Endothelial cell of umbilical vein (primary cell): ENCODE measurements around the gene KIF4A. TPM values are rescaled to one million over a fixed set of nuclear protein-coding genes. Genes with fewer than 3 reads are reported as not detected.

Experiments
- BruUV-seq: library from RNA; stranded (reverse); fragments of 400-500 nt; replicated peaks from 2 replicates; lab custom pipeline; 2021; lab: Mats Ljungman, UMichigan
- CTCF ChIA-PET: fragments of 300-600, 350-600 bp; sonication (Branson Sonifier 250); formaldehyde crosslinking; loops from one replicate; lab custom pipeline; 2021; ENCODE audit warnings: antibody characterized with exemption, inconsistent platforms; lab: Charles Lee
- POLR2A ChIA-PET: fragments of 300-600, 350-600 bp; sonication (Branson Sonifier 250); formaldehyde crosslinking; loops from one replicate; lab custom pipeline; 2021; ENCODE audit warnings: antibody characterized with exemption, inconsistent platforms; lab: Charles Lee
- DNase-seq: peaks from one replicate; pipeline ENCODE4 v3.0.0-alpha.2; 2011; ENCODE audit warnings: low read depth, low spot score
- FAIRE-seq: peaks from 2 replicates; lab custom pipeline; 2011; peaks lifted over from hg19 to GRCh38; lab: Jason Lieb, UNC
- H2AFZ ChIP-seq: 2 replicates; pipeline ENCODE4 v1.6.0; 2012; ENCODE audit warnings: low read depth, low read length, control low read depth, inconsistent platforms
- H3K27ac ChIP-seq: 2 replicates; pipeline ENCODE4 v1.5.1; 2011; ENCODE audit warnings: low read depth, mild to moderate bottlenecking, control low read depth, low read length, moderate library complexity; ENCODE audit not compliant: insufficient read depth
- H3K27me3 ChIP-seq, 2 experiments: 2 replicates each; pipeline versions ENCODE4 v1.6.0 to v1.6.1; 2011; ENCODE audit warnings: low read length in 2 of 2, mixed read lengths in 1 of 2; ENCODE audit not compliant: control insufficient read depth in 2 of 2, insufficient read depth in 2 of 2
- H3K36me3 ChIP-seq, 2 experiments: 2 replicates in 1 of 2; 3 replicates in 1 of 2; pipeline ENCODE4 v1.5.1; 2011; ENCODE audit warnings: low read length in 2 of 2, mild to moderate bottlenecking in 1 of 2, moderate library complexity in 1 of 2; ENCODE audit not compliant: control insufficient read depth in 2 of 2, insufficient read depth in 2 of 2; ENCODE audit errors: extremely low read depth in 1 of 2
- H3K4me1 ChIP-seq: 3 replicates; pipeline ENCODE4 v1.5.1; 2011; ENCODE audit warnings: mild to moderate bottlenecking, low read length; ENCODE audit not compliant: control insufficient read depth, insufficient read depth; ENCODE audit errors: extremely low read depth
- H3K4me2 ChIP-seq: 2 replicates; pipeline ENCODE4 v1.6.1; 2011; ENCODE audit warnings: low read length, control low read depth, mixed read lengths; ENCODE audit not compliant: insufficient read depth
- H3K4me3 ChIP-seq, 3 experiments: fragments of 200-600 bp in 1 of 3; sonication (generic), shearing (Covaris generic) in 1 of 3; replicated peaks in 1 of 3; 2 replicates each; pipeline ENCODE4 v1.5.1; 2011 to 2016; ENCODE audit warnings: control low read depth in 3 of 3, low read length in 3 of 3, mild to moderate bottlenecking in 2 of 3, inconsistent platforms in 1 of 3, low read depth in 1 of 3, moderate library complexity in 1 of 3; ENCODE audit not compliant: insufficient read depth in 1 of 3
- H3K79me2 ChIP-seq: 2 replicates; pipeline ENCODE4 v1.6.0; 2012; ENCODE audit warnings: low read length, inconsistent platforms; ENCODE audit not compliant: control insufficient read depth, insufficient read depth
- H3K9ac ChIP-seq: replicated peaks from 2 replicates; pipeline ENCODE3; 2011; ENCODE audit warnings: low read length, control low read depth; ENCODE audit not compliant: insufficient read depth; ENCODE audit errors: extremely low read depth
- H3K9me1 ChIP-seq: replicated peaks from 3 replicates; pipeline ENCODE4 v1.6.0; 2011; ENCODE audit warnings: mild to moderate bottlenecking, low read length; ENCODE audit not compliant: control insufficient read depth, insufficient read depth; ENCODE audit errors: extremely low read depth
- H3K9me3 ChIP-seq: replicated peaks from 2 replicates; pipeline ENCODE4 v1.5.1; 2012; ENCODE audit warnings: low read length, inconsistent platforms; ENCODE audit not compliant: control insufficient read depth, insufficient read depth
- H4K20me1 ChIP-seq: replicated peaks from 2 replicates; pipeline ENCODE3; 2011; ENCODE audit warnings: mild to moderate bottlenecking, low read length; ENCODE audit not compliant: control insufficient read depth, insufficient read depth; ENCODE audit errors: extremely low read depth
- EZH2 ChIP-seq: IDR thresholded peaks from 2 replicates; pipeline ENCODE4 v1.6.1; 2012; ENCODE audit warnings: borderline replicate concordance, low read depth, mild to moderate bottlenecking, moderate library complexity, low read length, inconsistent platforms; ENCODE audit not compliant: severe bottlenecking
- FOS ChIP-seq: IDR thresholded peaks from 2 replicates; pipeline ENCODE4 v1.6.1; 2011; ENCODE audit warnings: mild to moderate bottlenecking, low read length, moderate library complexity, borderline replicate concordance; ENCODE audit not compliant: insufficient read depth
- GATA2 ChIP-seq: IDR thresholded peaks from 2 replicates; pipeline ENCODE4 v1.7.0; 2011; ENCODE audit warnings: low read depth, mild to moderate bottlenecking, moderate library complexity, mixed read lengths, low read length; ENCODE audit not compliant: insufficient read length, insufficient read depth
- JUN ChIP-seq: IDR thresholded peaks from 2 replicates; pipeline ENCODE4 v1.6.1; 2011; ENCODE audit warnings: borderline replicate concordance, low read depth; ENCODE audit not compliant: insufficient read length, insufficient read depth
- MAX ChIP-seq: IDR thresholded peaks from 2 replicates; pipeline ENCODE4 v1.6.1; 2011; ENCODE audit not compliant: insufficient read depth, insufficient read length
- MYC ChIP-seq: IDR thresholded peaks from one replicate; pipeline ENCODE4 v1.6.1; 2011; ENCODE audit warnings: mild to moderate bottlenecking, low read depth, low read length
- POLR2A ChIP-seq: IDR thresholded peaks from 2 replicates; pipeline ENCODE4 v1.6.1; 2012; ENCODE audit warnings: low read depth, mild to moderate bottlenecking, control low read depth, low read length
- POLR2AphosphoS5 ChIP-seq: IDR thresholded peaks from 2 replicates; pipeline ENCODE4 v1.6.1; 2012; ENCODE audit warnings: low read depth, mild to moderate bottlenecking, control low read depth, low read length, moderate library complexity; ENCODE audit not compliant: insufficient read depth
- dilution Hi-C: fragments of 300-500 bp; cut with MboI; formaldehyde crosslinking; loops from one replicate; pipeline ENCODE4 v1.15.0; 2019; ENCODE audit warnings: low sequenced_read_pairs; ENCODE audit not compliant: extremely low pct_ligation_motif_present
- intact Hi-C: fragments of 100-400 bp; cut with micrococcal nuclease; formaldehyde crosslinking; loops from one replicate; pipeline ENCODE4 v1.10.0; 2022
- polyA plus RNA-seq, 4 experiments: library from polyadenylated mRNA; depleted of rRNA in 3 of 4; stranded (reverse) in 3 of 4; unstranded in 1 of 4; fragments of >200 nt; gene quantifications; 2 replicates each; pipeline versions ENCODE4 v1.2.1 to v1.2.3, GENCODE V29; 2011 to 2012; ENCODE audit warnings: missing spikeins in 1 of 4
- total RNA-seq: library from RNA; stranded (reverse); gene quantifications from 2 replicates; pipeline ENCODE4 v1.2.3, GENCODE V29; 2021
- TF ChIP-seq, protein P1 (sequence below), 2 donors: IDR thresholded peaks; 1 replicate in 1 of 2; 2 replicates in 1 of 2; pipeline ENCODE4 v1.5.1; 2011; ENCODE audit warnings: low read length in 2 of 2, mild to moderate bottlenecking in 2 of 2, moderate library complexity in 2 of 2, control low read depth in 1 of 2, inconsistent platforms in 1 of 2, low read depth in 1 of 2; ENCODE audit not compliant: insufficient read depth in 1 of 2; ENCODE audit errors: extremely low read depth in 1 of 2

The KIF4A gene
- total and polyA plus RNA-seq, 2 donors (not counting 3 experiments of a cell fraction or from before 2014, with no cell fraction given), result 9.6 to 41.3 TPM

DNA sequence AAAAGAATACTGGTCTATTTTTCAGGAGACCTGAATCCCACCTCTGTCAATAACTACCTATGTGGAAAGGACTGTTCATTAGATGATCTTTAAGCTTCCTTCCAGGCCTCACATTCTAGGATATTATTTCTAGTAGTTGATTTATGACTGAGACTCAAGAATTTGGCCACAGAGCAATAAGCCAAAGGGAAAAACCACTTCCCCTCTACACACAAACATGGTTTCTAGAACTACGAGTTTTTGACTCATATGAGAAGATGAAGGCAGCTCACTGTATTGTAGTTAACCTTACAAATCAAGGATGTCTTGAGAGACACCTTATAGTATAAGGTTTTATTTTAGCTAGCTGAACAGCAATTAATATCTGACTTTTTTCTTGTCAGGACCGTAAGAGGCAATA, 96.3 kb downstream of the KIF4A start:
- CTCF ChIA-PET, result no interaction called here
- Histone ChIP-seq H4K20me1 (no peaks in the 10 kb centered on the region), H3K4me1 (no peaks in the 10 kb centered on the region), H3K27me3 (no peaks in the 10 kb centered on the region), H3K4me3 (no peak overlapping the region), H3K9me1 (no peaks in the 10 kb centered on the region), H3K36me3 (no peaks in the 10 kb centered on the region), H2AFZ (no peak overlapping the region), H3K79me2 (no peaks in the 10 kb centered on the region), H3K9ac (no peak overlapping the region), H3K27ac (no peak overlapping the region), H3K9me3 (no peaks in the 10 kb centered on the region), H3K4me2 (no peak overlapping the region)
- no peak for FAIRE-seq
- dilution Hi-C loops (no loop called here), intact Hi-C loops (no loop called here)
- TF ChIP-seq GATA2 (no peak), MYC (no peak), MAX (no peak), EZH2 (no peak)
- POLR2A ChIA-PET, result no interaction called here
- DNase-seq, result no peak
- no TSS peak for BruUV-seq

DNA sequence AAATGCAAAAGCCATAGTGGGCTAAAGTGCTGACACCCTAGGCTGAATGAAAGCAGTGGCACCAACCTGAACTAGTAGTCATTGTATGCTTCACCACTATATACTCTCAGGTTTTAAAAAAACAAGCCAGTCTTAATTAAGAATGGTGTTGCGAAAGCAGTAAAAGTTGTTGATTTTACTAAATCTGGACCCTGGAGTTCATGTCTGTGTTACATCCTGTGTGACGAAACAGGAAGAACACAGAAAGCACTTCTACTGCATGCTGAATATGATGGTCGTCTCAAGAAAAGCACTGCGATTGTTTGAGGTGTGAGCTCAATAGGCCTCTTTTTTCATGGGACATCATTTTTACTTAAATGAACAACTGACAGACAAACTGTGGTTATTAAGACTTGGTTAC, 109.0 kb downstream of the KIF4A start:
- POLR2A ChIA-PET, result no interaction called here
- no TSS peak for BruUV-seq
- DNase-seq (peak; percentile 47), FAIRE-seq (no peak)
- H3K9ac ChIP-seq, result peak overlapping the region; percentile 3
- no peaks in the 10 kb centered on the region for H3K9me1 ChIP-seq
- no peaks in the 10 kb centered on the region for H3K9me3 ChIP-seq
- H4K20me1 ChIP-seq, result no peaks in the 10 kb centered on the region
- intact Hi-C loops (loop anchor here (10.0 kb wide), 1 partner anchor 104 kb away; the partner anchor contains the start of gene KIF4A), dilution Hi-C loops (no loop called here)
- no peaks in the 10 kb centered on the region for H3K27me3 ChIP-seq
- H2AFZ ChIP-seq, result peak overlapping the region; percentile 33
- peak overlapping the region; percentile 11 for H3K27ac ChIP-seq
- no peaks in the 10 kb centered on the region for H3K36me3 ChIP-seq
- TF ChIP-seq POLR2A, result no peak
- no peak for TF ChIP-seq POLR2AphosphoS5
- TF ChIP-seq EZH2, result no peak
- no peak for TF ChIP-seq GATA2
- TF ChIP-seq, protein P1, sequence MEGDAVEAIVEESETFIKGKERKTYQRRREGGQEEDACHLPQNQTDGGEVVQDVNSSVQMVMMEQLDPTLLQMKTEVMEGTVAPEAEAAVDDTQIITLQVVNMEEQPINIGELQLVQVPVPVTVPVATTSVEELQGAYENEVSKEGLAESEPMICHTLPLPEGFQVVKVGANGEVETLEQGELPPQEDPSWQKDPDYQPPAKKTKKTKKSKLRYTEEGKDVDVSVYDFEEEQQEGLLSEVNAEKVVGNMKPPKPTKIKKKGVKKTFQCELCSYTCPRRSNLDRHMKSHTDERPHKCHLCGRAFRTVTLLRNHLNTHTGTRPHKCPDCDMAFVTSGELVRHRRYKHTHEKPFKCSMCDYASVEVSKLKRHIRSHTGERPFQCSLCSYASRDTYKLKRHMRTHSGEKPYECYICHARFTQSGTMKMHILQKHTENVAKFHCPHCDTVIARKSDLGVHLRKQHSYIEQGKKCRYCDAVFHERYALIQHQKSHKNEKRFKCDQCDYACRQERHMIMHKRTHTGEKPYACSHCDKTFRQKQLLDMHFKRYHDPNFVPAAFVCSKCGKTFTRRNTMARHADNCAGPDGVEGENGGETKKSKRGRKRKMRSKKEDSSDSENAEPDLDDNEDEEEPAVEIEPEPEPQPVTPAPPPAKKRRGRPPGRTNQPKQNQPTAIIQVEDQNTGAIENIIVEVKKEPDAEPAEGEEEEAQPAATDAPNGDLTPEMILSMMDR (IDR thresholded peaks at IDR 0.05; ENCODE audit: extremely low read depth in 1 of 2, insufficient read depth in 1 of 2, low read depth in 1 of 2, low read length in 2 of 2), result no peak
- no peak for TF ChIP-seq FOS
- TF ChIP-seq MAX, result no peak
- no peak for TF ChIP-seq MYC
- no peak for TF ChIP-seq JUN
- peaks cover 8% of the 10 kb centered on the region for H3K4me1 ChIP-seq
- CTCF ChIA-PET, result no interaction called here
- no peaks in the 10 kb centered on the region for H3K79me2 ChIP-seq
- H3K4me3 ChIP-seq, result no peak overlapping the region
- H3K4me2 ChIP-seq, result no peak overlapping the region
